HG02763 (cell line): ENCODE measurements around the gene KANTR.
A peak's percentile ranks its signal among the peaks of the same experiment; 100 is the strongest.

Experiments
- ATAC-seq: cut with Tn5 transposase; IDR thresholded peaks from one replicate; pipeline ENCODE4 v1.9.1; 2021; ENCODE audit warnings: mild to moderate bottlenecking, moderate library complexity; ENCODE audit not compliant: unreplicated experiment

Gene KANTR

GRCh38 chrX:53080628-53081580, 13.0 kb upstream of the KANTR start:
- no peak for ATAC-seq

DNA sequence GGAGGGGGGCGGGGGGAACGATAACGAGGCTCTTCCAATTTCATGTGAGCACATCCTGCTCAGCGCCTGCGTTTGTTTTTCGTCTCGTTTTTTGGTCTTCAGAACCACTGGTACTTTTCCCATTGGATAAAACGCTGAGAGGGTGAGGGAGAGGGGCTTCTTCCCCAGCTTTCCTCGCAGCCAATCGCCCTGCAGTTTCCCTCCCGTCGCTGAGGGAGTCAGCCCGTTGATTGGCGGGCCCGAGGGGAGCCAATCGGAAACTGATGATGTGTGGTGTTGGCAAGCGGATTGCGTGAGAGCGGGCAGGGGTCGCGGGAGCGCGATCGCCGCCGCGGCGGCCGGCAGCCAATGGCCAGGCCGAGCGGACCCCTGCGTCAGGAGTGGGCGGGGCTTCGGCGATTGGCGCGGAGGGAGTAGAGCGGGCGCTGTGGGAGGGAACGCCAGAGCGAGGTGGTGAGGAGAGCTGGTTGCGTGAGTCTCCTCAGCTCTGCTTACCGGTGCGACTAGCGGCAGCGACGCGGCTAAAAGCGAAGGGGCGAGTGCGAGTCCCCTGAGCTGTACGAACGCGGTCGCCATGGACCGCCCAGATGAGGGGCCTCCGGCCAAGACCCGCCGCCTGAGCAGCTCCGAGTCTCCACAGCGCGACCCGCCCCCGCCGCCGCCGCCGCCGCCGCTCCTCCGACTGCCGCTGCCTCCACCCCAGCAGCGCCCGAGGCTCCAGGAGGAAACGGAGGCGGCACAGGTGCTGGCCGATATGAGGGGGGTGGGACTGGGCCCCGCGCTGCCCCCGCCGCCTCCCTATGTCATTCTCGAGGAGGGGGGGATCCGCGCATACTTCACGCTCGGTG, 11.8 kb upstream of the KANTR start, which contains the start of gene TSPYL2:
Gene TSPYL2, plus strand, starts transcription at position 443 of the 848 bp plus-strand sequence. Its CDS starts 132 bp downstream, at position 575.
- peak; percentile 91 for ATAC-seq

DNA sequence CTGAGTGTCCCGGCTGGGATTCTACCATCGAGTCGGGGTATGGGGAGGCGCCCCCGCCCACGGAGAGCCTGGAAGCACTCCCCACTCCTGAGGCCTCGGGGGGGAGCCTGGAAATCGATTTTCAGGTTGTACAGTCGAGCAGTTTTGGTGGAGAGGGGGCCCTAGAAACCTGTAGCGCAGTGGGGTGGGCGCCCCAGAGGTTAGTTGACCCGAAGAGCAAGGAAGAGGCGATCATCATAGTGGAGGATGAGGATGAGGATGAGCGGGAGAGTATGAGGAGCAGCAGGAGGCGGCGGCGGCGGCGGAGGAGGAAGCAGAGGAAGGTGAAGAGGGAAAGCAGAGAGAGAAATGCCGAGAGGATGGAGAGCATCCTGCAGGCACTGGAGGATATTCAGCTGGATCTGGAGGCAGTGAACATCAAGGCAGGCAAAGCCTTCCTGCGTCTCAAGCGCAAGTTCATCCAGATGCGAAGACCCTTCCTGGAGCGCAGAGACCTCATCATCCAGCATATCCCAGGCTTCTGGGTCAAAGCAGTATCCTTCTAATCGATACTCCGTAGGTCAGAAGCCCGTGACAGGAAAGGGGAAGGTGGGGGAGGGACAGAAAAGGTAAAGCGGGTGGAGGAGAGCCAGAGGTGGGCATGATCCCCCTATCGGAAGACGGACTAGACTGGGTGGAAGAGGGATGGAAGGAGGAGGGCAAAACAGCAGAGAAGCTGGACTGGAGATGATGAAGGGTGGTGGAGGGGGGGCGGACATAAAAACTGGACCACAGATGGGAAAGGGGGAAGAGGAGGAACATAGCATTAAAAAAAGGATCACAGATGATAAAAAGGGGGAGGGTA, 10.9 kb upstream of the KANTR start:
- no peak for ATAC-seq

DNA sequence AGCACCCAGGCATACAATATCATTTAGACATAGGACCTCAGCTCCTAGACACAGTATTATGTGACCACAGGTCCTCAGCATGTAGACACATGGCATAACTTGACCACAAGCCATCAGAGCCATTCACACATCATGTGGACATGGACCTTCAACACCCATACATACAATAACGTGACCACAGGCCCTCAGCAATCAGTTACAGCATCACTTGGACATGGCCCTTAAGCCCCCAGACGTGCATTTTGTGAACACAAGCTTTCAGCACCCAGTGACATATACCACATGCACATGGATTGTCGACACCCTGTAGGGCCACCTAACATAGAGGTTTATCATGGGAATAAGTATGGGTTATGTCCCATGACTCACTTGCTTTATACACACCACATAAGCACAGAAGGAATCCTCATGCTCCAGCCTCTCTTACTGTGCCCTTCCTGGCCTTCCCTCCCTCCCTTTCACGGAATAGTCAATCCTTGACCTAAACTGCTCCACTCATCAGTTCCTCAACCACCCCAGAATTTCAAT, 9.8 kb upstream of the KANTR start:
- ATAC-seq = no peak

DNA sequence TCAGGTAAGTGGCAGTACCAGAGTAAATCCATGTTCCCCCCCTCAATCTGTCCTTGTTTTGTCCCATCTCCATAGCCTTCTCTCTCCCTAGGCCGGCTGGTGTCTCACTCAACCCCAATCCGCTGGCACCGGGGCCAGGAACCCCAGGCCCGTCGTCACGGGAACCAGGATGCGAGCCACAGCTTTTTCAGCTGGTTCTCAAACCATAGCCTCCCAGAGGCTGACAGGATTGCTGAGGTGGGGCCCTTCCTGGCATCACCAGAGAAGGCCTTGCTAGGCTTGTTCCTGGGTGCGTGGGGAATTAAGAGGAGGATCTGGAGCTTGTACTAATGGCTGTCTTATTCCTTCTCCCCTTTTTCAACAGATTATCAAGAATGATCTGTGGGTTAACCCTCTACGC, 9.1 kb upstream of the KANTR start:
- ATAC-seq = no peak

DNA sequence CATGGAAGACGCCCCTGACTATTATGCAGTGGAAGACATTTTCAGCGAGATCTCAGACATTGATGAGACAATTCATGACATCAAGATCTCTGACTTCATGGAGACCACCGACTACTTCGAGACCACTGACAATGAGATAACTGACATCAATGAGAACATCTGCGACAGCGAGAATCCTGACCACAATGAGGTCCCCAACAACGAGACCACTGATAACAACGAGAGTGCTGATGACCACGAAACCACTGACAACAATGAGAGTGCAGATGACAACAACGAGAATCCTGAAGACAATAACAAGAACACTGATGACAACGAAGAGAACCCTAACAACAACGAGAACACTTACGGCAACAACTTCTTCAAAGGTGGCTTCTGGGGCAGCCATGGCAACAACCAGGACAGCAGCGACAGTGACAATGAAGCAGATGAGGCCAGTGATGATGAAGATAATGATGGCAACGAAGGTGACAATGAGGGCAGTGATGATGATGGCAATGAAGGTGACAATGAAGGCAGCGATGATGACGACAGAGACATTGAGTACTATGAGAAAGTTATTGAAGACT, 8.2 kb upstream of the KANTR start:
- ATAC-seq = no peak

DNA sequence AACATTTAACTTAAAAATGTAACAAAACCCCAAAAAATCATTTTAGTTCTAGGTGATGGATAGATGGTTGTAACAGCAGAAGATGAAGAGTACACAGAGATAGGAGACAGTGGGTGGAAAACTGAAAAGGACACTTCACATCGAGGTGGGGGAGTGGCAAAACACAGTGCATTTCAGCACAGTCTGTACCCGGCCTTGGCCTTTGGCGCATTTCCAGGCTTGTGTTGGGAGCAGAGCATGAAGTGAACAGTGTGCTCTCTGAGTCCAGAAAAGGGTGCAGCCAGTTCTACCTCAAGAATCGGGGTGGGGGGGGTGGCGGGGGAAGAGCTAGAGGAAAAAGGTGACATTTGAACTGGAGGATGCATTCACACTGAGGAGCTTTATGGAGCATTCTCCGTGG, 7.5 kb upstream of the KANTR start:
- ATAC-seq = no peak

- no peak for ATAC-seq
These were observed 6.5 kb upstream of the KANTR start for GRCh38 chrX:53087388-53087831.

DNA sequence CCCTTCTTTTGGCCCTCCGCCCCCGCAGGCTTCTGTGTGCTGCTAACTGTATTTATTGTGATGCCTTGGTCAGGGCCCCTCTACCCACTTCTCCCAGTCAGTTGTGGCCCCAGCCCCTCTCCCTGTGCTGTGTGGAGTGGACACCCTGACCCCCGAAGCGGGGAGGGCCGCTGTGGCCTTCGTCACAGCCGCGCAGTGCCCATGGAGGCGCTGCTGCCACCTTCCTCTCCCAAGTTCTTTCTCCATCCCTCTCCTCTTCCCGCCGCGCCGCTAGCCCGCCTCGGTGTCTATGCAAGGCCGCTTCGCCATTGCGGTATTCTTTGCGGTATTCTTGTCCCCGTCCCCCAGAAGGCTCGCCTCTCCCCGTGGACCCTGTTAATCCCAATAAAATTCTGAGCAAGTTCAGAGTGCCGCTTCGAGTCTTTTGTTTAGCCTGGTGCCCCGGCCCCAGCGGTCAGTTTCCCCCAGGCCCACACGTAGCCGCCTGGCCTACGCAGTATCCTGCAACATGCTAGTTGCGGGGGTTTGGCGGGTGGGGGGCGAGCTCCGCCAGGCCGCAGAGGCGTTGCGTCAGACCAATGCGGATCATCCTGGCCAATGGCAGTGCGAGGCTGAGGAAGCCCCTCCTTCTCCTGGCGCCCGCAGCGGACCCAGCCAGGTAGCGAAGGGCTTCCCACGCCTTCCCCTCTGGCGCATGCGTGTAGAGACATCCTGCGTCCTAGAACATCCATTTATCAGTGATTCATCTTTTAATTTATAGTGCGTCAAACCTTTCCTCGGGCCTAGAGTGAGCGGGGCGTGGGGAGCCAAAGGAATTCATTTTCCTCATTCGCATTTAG, 5.6 kb upstream of the KANTR start:
- peak; percentile 52 for ATAC-seq

DNA sequence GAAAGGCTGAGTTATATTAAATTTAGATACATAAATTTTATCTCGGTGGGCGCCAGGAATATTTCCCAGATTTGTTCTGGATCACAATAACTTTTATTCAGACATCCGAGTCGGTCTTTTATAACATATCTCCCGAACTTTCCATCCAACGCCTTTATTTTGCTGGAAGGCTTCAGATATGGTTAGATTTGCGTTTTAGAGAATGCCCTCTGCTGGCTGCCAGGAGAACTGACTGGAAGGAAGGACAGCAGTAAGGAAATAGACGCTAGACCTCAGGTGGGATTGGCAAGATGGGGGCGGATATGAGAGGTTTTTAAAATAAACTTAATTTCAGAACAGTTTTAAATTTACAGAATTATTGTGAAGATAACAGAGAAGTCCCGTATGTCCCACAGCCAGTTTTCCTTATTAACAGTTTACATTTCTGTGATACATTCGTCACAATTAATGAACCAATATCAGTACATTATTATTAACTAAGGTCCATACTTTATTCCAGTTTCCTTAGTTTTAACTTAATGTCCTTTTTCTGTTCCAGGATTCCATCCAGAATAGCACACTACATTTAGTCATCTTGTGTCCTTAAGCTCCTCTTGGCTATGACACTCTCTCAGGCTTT, 4.6 kb upstream of the KANTR start:
- ATAC-seq = no peak

GRCh38 chrX:53089925-53090324, 4.0 kb upstream of the KANTR start:
- ATAC-seq = no peak

GRCh38 chrX:53091354-53091753, 2.6 kb upstream of the KANTR start:
- no peak for ATAC-seq

DNA sequence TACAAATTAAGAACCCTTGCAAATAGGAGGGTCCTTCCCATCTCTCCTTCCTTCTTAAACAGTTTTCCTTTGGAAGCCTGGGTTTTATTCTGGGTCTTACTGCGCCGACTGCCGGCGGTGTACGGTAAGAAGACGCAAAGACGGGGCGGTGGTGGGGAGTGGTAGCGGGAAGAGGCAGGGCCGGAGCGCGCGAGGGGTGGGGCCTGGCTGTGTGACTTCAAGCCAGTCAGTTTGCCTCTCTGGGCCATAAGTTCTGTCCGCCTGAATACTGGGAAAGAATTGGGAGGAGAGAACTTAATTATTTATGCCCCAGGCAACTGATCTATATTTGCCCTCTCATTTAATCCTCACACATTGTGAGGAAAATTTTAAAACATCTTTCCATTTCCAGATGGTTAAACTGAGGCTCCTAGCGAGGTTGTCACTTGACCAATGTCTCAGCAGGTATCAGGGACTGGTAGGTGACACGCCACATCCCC, 726 bp upstream of the KANTR start:
- peak; percentile 31 for ATAC-seq

DNA sequence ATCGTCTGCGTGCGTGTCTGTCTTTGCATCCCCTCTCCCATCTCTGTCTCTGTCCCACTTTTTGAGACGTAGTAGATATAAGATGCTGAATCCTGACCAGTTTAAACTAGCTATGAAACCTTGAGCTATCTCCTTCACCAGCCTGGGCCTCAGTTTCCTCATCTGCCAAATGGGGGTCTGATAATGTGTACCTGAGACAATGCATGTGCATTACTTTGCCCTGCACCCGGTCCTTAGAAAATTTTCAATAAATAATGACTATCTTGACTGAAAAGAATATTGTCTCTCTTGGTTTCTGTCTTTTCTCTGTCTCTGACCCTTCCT, 602 bp downstream of the KANTR start:
- no peak for ATAC-seq

- no peak for ATAC-seq
These were observed 1.9 kb downstream of the KANTR start for GRCh38 chrX:53095796-53096195.

DNA sequence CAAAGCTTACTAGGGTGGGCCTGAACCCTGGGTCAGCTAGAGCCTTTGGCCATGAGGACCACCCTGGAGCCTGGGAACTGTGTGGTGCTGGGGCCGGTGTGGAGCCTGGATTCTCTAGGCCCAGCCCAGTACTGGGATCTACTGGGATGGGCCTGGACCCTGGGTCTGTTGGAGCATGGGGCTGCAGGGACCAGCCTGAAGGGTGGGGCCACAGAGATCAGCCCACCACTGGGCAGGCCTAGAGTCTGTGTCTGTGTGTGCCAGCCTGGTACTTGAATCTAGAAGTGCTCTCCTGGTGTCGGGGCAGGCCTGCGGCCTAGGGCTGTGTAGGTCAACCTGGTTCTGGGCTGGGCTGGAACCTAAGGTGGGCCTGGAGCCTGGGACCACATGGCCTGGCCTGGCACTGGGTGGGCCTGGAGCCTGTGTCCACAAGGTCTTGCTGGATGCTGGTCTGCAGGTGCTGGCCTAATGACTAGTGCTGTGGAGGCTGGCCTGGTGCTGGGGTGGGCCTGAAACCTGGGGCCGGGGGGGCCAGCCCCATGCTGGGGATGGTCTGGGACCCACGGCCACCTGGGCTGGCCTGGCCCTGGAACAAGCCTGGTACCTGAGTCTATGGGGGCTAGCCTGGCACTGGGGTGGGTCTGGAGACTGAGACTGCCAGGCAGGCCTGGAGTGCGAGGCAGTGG, 21.1 kb downstream of the KANTR start:
- no peak for ATAC-seq

- no peak for ATAC-seq
These were observed 21.6 kb downstream of the KANTR start for GRCh38 chrX:53115550-53115874.

DNA sequence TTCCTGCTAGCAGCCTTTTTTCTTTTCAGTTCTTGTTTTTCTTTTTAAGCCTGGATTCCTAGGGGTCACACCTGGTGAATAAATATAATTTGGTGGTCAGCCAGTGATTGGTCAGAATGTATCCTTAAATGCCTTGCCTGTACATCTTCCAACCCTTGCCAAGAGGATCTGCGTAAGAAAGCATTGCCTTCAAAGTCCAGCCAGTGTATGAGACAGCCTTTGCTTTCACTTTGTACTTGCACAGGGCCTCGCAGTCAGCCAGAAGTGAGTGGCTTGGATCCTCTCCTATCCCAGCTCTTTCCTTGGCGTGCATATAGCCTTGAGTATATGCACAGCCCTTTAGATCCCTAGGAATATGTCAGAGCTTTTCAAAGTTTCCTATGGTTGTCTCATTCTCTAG, 22.2 kb downstream of the KANTR start:
- ATAC-seq = no peak
